ENCODE results near the gene SSX2IP.
A peak's percentile ranks its signal among the peaks of the same experiment; 100 is the strongest.
"Not testable (repeated sequence)": the region's sequence is repeated elsewhere in the genome, so short reads cannot be mapped to it uniquely, and the experiment has no call there.

Gene SSX2IP

DNA sequence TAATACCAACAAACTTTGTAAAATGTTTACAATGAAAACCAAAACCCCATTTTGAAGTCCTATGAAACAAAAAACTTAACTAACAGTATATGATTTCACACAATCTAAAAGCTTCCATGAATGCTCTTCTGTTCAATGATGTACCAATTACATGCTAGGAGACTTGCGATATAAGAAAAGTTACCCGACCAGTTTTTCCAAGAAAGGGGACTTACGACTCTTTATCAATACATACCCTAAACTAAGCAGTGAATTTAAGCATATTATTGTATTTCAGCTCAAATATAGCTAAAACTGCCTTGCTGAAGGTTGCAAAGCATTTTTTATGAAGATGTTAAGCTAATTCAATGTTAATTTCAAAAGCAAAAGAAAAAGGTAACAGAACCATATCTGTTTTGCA, 15.6 kb downstream of the SSX2IP start:
- no peak for DNase-seq

DNA sequence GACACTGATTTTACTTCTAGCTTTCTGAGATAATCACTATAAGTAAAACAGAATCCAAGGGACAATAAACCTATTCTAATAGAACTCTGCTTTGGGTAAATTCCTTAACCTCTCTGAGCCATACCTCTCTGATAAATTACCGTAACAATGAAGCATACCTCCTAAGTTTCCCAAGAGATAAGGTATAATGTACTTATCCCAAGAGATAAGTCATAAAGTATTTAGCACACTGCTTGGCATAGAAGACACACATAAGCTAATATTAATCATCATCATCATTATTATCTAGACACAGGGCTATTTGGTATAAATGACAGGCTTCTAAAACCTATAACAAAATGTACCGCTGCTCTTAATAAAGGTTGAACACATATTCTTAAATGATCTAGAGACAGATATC, 16.2 kb downstream of the SSX2IP start:
- DNase-seq = no peak

DNA sequence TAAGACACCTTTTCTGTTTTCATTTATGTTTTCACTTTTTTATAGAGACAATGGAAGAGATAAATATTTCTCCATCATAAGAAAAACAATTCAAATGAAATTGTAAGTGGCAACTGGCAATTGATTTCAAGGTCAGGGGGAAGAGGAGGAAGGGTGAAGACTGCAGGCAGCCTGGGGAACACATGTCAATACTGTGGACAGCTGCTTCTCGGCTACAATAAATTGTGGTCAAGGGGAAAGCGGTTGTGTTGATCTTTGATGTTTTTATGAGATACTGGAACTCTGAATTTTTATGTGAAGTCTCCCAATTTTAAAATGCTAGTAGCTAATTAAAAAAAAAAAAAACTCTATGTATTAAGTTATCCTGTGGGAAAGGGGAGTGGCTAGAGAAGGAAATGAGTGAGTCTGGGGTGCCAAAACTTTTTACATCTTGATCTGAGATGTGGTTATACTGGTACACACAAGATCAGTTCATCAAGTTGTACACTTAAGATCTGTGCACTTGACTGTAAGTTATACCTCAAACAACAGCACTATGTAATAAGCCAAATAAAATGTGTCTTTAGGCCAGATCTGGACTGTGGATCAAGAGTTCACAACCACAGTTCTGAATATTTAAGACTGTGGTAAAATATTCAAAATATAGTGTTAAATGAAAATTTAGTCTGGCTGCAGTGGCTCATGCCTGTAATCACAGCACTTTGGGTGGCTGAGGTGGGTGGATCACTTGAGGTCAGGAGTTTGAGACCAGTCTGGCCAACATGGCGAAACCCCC, 18.0 kb downstream of the SSX2IP start:
- no peak for DNase-seq

DNA sequence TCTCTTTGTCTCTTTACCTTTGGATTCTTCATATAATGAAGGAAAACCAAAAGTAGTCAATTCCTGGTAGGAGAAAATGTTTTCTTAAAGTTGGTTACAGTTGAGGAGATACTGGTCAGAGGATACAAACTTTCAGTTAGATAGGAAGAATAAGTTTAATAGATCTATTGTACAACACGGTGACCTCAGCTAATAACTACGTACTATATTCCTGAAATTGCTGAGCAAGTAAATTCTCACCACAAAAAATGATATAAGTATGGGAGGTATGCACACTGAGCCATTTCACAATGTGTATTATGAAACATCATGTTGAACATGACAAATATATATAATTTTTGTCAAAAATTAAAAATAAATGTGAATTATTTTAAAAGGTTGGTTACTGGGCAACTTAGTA, 20.4 kb downstream of the SSX2IP start:
- no peak for DNase-seq

DNA sequence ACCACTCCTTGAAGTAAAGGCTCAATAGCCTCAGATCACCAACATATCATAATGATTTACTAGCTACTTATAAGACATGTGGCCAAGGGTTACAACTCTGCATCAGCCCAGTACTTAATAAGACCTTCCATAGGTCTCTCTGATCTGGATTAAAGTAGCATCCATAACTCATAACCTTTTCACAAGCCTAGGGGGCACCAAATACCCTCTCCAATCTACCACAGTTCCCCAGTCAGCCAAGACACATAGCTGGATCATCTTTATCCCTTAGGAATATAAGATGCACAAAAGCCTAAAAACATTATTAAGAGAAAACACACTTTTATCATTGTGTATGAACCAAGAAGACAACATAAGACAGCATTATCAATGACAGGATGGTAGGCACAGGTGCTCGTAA, 22.1 kb downstream of the SSX2IP start:
- no peak for DNase-seq

DNA sequence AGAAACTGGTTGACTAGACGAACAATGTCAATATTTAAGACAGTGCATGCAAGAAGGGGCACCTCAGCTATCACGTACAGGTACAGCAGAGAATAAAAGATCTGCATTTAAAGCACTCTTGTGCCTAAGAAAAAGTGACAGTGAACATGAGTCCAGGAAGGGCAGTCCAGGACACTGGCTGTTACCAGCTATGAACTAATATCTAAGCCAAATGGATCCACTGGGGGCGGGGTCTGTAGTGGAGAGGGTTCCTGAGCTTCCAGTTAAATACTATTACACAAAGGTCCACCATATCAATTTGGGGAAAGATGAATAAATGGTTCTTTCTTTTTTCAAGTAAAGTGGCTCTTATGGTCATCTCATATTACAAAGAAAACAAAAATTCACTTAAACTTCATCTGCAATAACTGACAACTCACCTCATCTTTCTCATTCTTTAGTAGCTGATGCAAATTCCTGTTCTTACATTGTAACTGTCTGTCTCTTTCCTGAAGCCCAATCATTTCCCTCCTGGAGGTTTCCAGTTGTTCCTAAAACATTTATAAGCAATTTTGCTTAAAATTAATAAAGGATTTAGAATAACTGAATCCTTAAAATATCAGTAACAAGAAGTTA, 24.5 kb downstream of the SSX2IP start:
- DNase-seq = no peak

DNA sequence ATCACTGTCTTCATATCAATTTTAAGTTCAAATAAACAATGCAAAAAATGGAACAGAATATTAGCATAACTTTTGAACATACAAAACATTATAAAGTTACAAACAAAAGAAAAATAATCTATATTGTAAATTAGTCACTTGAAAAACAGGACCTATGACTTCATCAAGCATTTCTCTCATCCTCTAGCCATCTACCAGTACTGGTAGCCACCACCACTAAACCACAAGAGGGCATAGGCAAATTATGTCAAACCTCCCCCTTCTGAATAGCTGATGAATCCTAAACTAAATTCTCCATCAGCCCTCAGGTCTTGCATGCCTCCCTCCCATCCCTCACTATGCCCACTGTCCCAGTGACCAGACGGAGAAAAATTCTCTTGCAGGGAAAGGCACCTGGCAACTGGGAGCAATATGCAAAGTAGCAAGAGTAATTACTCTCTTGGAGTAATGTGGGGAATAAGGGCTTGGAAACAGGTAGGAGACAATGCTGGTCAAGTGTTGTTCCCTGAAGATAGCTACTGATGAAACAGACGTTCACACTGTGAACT, 37.1 kb downstream of the SSX2IP start:
- peak in 1 of 3 donors; percentile 3 for DNase-seq

DNA sequence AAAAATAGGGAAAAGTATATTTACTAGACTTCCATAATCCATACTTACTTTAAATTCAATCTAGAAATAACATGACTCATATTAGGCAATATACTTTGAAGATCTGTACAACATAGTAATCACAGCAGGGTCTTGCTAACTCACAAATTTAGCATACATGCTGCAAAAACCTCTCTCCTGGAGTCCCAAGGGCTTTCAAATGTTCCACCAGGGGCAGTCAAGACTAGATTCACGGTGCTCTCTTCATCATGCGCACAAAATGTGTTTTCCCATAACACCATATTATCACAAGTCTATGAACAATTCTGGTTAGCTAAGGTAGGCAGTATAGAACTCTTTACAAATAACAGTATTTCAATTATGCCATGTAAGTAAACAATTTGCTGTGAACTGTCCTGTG, 45.8 kb downstream of the SSX2IP start:
- DNase-seq = no peak

DNA sequence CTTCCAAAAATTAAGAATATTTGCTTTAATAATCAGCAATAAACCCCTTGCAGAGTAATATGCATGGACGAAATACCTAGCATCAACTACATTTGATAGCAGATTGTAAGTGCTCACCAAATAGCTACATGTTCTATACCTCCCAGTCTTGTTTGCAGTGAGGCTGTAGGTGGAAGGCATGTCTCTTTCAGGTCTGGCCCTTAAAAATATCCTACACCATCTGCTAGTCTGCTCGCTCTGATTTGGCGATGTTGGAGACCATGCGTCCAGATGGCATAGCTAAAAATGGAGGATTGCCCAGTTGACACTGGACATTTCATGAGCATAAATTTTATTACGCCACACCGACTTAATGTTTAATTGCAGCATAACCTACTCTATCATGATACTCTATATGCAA, 47.1 kb downstream of the SSX2IP start:
- DNase-seq = no peak

DNA sequence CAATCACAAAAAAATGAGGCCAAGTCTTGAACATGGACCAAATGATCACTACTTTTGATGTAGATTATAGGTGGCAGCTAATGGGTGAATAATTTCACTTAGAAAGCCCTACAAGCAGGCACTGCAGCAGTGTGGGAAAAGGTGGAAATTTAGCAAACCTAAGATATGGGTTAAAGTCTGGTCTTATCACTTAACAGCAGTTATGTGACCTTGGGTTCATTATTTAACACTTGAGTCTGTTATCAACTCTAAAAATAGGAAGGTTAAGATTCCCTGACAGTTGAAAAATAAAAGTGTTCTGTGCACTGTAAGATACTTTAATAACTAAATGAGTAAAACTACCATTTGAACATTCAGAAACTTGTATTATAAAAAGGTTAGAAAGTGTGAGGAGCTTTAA, 47.5 kb downstream of the SSX2IP start:
- no peak for DNase-seq

DNA sequence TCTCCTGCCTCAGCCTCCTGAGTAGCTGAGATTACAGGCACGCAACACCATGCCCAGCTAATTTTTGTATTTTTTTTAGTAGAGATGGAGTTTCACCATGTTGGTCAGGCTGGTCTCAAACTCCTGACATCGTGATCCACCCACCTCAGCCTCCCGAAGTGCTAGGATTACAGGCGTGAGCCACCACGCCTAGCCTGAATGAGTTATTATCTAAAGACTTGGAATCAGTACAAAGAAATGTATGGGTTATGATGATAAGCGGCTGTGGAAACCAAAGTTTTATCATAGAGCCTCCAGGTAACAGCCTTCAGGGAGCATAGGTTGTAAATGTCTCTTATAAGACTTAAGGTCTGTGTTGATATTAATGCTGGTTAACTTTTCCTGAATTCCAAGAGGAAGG, 50.5 kb downstream of the SSX2IP start:
- DNase-seq = not testable (repeated sequence)

DNA sequence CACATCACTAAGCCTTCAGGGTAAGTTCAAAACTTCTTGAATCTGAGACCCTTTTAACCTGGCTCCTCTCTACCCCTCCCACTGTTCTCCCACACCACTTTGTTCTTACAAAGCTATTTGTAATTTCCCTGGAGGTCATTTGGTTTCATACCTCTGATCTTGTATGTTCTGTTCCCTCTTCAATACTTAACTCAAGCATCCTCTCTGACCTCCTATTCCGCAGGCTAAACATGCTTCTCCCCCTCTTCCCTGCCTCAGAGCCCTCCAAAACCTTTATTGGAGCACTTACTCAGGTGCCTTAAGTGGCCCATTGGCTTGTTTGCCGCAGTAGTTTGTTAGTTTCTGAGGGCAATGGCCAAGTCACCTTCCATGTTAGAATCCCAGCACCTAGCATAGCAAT, 54.8 kb downstream of the SSX2IP start:
- no peak for DNase-seq

DNA sequence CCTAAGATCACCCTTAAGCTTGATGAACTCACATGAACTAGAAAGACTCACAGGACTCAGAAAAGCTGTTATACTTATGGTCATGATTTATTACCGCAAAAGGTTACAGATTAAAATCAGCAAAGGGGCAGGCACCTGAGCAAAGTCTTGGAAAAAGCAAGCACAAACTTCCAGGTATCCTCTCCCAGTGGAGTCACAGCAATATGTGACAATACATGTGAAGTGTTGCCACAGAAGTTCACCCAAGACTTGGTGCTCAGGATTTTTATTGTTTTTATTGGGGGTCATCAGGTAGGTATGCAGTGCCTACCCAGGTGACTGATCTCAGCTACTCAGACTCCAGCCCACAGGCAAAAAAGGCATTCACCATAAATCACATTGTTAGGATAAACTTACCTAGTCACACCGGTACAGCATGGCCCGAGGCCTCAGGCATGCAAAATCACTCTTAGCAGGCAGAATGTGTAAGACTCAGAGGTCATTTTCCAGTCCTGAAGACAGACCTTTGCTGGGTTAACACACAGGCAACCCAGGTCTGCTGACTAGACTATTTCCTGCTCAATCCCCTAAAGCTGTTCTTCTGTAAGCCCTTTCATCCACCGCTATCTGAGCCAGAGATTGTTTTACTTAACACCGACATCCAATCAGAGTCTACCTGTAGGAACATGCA, 55.6 kb downstream of the SSX2IP start:
- no peak for DNase-seq

DNA sequence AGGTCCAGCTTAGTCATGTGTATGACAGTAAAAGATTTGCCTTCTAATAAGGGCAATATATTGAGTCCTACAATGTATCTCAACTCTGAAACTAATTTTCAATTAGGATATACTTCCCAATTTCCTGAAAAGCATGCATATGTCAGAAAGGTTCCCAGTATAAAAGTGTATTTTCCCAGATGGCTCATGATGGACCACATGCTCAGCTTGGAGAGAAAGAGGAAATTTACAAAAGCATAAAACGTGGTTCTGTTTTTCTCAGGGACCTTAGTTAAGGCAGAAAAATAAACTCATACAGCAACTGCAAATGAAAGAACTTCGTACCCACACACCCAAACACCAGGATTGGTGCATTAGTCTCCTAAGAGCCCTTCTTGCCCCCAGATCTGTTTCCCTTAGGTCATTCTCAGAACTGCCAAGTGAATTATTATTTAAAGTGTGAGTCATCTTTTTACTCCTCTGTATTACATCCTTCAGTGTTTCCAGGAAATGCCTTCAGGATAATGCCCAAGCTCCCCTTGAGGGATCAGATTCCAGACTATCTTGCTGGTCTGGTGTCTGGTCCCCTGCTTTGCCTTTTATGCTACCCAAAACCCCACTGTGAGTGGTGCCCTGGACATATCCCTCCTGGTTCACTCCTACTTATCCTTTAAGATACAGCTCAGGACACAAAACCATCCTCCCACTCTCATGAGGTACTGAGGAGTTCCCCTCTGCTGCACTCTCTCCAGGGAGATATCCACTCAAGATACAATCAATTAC, 57.4 kb downstream of the SSX2IP start:
- peak; percentile 4 to 43 (median 9) for DNase-seq

DNA sequence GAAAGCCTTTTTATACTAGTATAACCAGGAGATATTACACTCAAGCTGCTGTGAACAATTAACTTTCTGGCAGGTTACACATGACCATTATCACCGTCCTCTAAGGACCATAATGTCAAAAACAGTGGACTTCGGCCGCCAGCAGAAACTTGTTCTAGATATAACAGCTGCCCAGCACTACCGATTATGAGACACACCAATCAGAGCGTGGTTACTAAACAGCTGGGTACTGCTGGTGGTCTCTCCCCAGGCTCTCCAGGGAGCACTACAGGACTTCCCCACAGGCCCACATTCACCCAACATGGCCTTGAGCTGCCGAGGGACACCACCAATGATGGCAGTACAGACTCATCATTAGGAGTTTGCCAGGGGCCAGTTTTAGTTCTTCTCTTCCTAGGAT, 58.1 kb downstream of the SSX2IP start:
- DNase-seq = no peak

DNA sequence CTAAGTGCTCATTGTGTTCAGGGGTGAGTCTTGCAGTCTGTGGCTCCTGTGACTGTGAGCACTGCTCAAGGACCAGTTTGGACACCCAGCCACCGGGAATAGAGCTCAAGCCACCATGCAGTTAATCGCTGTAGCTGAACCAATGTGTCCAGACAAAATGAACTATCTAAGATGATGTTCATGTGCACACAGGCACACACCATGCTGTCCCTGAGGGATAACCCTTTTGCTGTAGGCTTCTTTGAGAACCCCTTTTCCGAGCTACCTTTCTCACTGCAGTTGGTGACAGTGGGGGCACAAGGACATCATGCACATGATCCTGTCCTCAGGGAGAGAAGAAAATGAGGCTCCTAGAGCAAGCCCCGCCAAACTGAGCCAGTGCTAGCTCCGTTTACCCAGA, 65.4 kb downstream of the SSX2IP start:
- DNase-seq = no peak

DNA sequence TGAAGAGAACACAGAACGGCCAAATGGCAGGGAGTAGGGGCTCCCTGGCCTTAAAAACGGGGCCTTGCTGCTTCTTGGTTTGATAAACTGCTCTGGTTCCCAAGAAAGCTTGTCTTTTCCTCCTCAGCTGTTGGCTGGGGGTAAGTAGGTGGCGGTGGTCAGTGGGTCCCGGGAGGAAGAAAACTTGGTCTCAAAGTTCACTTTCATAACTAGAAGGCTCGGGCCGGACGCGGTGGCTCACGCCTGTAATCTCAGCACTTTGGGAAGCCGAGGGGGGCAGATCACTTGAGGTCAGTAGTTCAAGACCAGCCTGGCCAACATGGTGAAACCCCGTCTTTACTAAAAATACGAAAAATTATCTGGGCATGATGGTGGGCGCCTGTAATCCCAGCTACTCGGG, 68.7 kb downstream of the SSX2IP start:
- no peak for DNase-seq

DNA sequence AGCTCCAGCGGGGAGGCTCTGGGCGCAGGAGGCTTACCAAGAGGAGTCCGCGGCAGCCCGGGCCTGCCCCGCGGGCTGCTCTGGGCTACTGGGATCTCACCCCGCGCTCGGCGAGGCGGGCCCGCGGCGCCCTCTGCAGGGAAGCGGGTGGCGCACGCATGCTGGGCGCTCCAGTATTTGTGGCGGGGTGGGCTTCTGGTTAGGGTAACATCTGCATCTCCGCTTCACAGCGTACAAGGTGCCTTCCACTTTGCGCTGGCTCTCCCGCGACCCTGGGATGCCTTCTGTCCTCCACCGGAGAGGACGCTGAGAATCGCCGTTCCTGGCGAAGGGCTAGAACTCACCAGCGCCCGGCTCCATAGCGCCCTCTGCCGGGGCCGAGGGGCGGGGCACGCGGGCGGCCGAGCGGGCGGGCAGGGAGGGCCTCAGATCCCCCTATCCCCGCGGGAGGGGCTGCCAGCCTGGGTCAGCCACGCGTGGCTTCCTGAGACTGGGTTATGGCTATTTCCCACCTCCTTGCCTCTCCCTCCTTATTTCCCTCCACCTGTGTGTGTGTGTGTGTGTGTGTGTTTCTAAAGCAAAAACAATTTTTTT, 69.4 kb downstream of the SSX2IP start:
- DNase-seq = peak; percentile 85 to 93 (median 88)

DNA sequence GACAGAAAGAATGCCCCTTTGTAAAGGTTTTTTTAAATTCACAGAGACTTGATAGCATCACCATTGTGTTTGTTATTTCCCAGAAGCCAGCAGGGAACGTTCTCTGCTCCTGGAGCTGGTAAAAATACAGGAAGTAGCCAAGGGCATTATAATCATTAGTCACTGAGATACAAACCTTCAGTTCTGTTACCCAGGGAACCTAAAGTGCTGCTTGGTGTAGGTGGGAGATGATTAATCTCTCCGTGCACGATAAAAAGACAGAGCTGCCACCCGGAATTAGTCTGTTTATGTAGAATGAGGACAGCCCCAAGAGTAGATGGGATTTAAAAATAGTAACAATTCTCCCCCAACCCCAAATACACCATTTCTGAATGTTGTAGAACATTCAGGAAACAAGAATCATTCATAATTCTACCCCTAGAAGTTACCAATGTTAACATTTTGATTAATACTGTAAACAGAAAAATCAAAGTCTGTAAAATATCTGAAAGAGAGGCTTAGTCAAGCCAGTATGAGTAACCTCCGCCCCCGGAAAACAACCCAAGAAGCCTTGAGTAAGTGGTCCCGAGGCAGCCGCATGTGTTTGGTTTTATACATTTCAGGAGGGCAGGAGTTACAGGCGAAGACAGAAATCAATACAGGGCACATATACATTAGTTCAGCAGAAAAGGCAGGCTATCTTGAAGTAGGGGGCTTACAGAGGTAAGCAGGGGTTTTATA, 70.7 kb downstream of the SSX2IP start:
- peak; percentile 84 to 92 (median 88) for DNase-seq

DNA sequence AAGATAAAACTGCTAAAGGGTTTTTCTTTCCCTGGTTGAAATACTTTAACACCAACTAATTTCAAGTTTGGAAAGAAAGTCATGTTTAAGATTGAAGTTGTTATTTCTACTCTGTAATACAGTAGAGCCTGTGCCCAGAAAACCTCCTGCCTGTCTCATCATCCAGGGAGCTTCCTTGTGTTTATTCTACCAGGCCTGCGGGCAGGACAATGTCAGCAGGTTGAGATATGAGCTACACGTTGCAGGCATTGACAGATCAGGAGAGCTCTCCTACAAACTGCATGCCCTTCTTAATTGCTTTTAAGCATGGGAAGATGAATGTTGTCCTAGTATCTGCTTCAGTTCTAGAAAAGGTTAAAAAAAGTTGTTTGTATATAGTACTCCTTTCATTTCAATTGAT, 72.9 kb downstream of the SSX2IP start:
- no peak for DNase-seq

DNA sequence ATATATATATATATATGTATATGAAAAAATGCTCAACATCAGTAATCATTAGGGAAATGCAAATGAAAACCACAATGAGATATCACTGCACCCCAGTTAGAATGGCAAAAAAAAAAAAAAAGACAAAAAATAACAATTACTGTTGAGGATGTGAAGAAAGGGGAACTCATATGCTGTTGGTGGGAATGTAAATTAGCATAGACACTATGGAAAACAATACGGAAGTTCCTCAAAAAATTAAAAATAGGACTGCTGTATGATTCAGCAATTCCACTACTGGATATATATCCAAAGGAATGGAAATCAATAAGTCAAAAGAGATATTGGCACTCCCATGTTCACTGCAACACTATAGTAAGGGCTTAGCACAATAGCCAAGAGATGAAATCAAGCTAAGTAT, 74.5 kb downstream of the SSX2IP start:
- peak; percentile 27 to 52 (median 43) for DNase-seq

DNA sequence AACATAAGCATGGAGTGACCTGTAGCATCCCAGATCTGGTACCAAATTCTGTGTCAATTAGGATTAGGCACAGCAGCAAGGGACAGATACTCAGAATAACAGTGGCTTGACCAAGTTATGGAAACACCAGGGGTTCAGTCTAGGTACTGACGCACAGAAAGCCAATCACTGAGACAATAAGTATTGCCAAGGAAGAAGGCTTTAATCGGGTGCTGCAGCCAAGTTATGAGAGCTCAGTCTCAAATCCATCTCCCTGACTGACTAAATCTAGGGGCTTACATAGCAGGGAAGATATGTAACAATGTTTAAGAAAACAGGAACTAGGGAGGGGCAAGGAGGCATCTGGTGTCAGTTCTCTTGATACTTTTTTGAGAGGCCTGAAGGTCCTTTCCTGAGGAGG, 76.4 kb downstream of the SSX2IP start:
- DNase-seq = no peak
